C4-2B (cell line): ENCODE results near the gene POMT1.

Experiments
- H3K27ac ChIP-seq: fragments of 450-650 bp; 2 replicates; pipeline ENCODE4 v1.5.1; 2017
- ZFX ChIP-seq: fragments of 450-650 bp; IDR thresholded peaks from 2 replicates; pipeline ENCODE4 v1.6.1; 2017
- TF ChIP-seq, protein P1 (sequence below): fragments of 450-650 bp; conservative IDR thresholded peaks from 2 replicates; pipeline ENCODE4 v1.5.1; 2017; ENCODE audit warnings: mild to moderate bottlenecking

POMT1 gene

GRCh38 chr9:131473891-131474290 is 28.8 kb upstream of the POMT1 start:
- no peak overlapping the region for H3K27ac ChIP-seq
- no peak for TF ChIP-seq ZFX
- TF ChIP-seq, protein P1, sequence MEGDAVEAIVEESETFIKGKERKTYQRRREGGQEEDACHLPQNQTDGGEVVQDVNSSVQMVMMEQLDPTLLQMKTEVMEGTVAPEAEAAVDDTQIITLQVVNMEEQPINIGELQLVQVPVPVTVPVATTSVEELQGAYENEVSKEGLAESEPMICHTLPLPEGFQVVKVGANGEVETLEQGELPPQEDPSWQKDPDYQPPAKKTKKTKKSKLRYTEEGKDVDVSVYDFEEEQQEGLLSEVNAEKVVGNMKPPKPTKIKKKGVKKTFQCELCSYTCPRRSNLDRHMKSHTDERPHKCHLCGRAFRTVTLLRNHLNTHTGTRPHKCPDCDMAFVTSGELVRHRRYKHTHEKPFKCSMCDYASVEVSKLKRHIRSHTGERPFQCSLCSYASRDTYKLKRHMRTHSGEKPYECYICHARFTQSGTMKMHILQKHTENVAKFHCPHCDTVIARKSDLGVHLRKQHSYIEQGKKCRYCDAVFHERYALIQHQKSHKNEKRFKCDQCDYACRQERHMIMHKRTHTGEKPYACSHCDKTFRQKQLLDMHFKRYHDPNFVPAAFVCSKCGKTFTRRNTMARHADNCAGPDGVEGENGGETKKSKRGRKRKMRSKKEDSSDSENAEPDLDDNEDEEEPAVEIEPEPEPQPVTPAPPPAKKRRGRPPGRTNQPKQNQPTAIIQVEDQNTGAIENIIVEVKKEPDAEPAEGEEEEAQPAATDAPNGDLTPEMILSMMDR: no peak

DNA sequence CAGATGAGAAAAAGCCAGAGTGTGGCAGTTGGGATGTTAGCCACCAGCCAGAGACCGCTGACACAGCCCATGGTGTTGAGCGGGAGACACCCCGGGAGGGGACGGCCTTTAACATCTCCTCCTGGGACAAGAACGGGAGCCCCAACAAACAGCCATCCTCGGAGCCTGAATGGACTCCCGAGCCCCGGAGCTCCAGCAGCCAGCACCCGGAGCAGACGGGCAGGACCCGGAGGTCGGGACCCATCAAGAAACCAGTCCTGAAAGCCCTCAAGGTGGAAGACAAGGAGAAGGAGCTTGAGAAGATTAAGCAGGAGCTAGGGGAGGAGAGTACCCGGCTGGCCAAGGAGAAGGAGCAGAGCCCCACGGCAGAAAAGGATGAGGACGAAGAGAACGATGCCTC is 28.0 kb upstream of the POMT1 start:
- TF ChIP-seq, protein P1: no peak
- TF ChIP-seq ZFX: no peak
- no peak overlapping the region for H3K27ac ChIP-seq

GRCh38 chr9:131475111-131475955 is 27.4 kb upstream of the POMT1 start:
- TF ChIP-seq, protein P1: no peak
- TF ChIP-seq ZFX: no peak
- no peak overlapping the region for H3K27ac ChIP-seq

- TF ChIP-seq ZFX: no peak
- TF ChIP-seq, protein P1: peak; percentile 53
- no peak overlapping the region for H3K27ac ChIP-seq
These were observed 26.6 kb upstream of the POMT1 start for GRCh38 chr9:131475956-131476776.

DNA sequence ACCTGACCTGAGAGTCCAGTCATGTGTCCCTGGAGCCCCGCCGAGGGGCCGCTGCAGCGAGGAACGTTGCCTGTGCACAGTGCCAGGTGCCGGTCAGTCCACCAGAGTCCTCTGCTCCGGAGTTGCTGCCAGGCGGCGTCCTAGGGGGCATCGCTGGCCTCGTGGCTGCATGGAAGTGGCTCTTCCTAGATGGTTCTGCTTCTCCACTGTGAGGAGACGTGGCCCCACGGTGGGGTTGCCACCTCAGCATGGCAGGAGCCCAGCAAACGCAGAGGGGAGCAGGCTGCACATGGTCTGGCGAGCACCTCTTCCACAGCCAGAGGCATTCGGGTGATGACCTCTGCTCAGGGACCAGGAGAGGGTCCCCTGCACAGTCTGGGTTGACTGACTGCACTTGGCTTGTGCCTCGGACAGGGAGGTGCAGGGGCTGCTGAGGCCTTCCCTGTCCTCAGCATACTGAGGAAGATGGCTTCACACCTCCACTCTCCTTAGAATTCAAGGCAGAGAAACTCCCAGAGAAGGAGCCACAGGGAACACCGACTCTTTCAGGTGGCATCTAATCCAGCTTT is 25.9 kb upstream of the POMT1 start:
- TF ChIP-seq ZFX: no peak
- TF ChIP-seq, protein P1: no peak
- no peak overlapping the region for H3K27ac ChIP-seq

- H3K27ac ChIP-seq: no peak overlapping the region
- TF ChIP-seq, protein P1: no peak
- TF ChIP-seq ZFX: no peak
These were observed 25.4 kb upstream of the POMT1 start for GRCh38 chr9:131477367-131477766.
